Endodermal cell (in vitro differentiated cells): ENCODE data around the gene ASAP2. TPM values are rescaled to one million over a fixed set of nuclear protein-coding genes. Genes with fewer than 3 reads are reported as not detected.

ENCODE experiments used
- DNase-seq: peaks from one replicate; pipeline ENCODE4 v3.0.0-alpha.2; 2017
- H3K27ac ChIP-seq: 2 replicates; pipeline ENCODE4 v1.5.1; 2013; ENCODE audit warnings: mild to moderate bottlenecking, low read depth, low read length, moderate library complexity
- H3K27me3 ChIP-seq: 2 replicates; pipeline ENCODE4 v1.6.1; 2013; ENCODE audit warnings: mild to moderate bottlenecking, low read length, moderate library complexity; ENCODE audit not compliant: insufficient read depth, control insufficient read depth, poor library complexity, severe bottlenecking
- H3K36me3 ChIP-seq: 2 replicates; pipeline ENCODE4 v1.7.0; 2013; ENCODE audit warnings: mild to moderate bottlenecking, low read length, moderate library complexity; ENCODE audit not compliant: control insufficient read depth, insufficient read depth
- H3K4me1 ChIP-seq: one replicate; pipeline ENCODE4 v1.7.0; 2013; ENCODE audit warnings: low read length; ENCODE audit not compliant: control insufficient read depth, insufficient read depth
- H3K4me3 ChIP-seq: 2 replicates; pipeline ENCODE4 v1.5.1; 2013; ENCODE audit warnings: mild to moderate bottlenecking, low read length, moderate library complexity
- H3K9ac ChIP-seq: 2 replicates; pipeline ENCODE4 v1.6.1; 2013; ENCODE audit warnings: mild to moderate bottlenecking, low read length, moderate library complexity; ENCODE audit not compliant: poor library complexity, severe bottlenecking; ENCODE audit errors: extremely low read depth
- H3K9me3 ChIP-seq: 2 replicates; pipeline ENCODE4 v1.6.1; 2013; ENCODE audit warnings: mild to moderate bottlenecking, low read length, moderate library complexity; ENCODE audit not compliant: control insufficient read depth
- H3K27ac Mint-ChIP-seq: 2 replicates; pipeline ENCODE4 v1.8.0; 2020; ENCODE audit warnings: mixed read lengths
- H3K27me3 Mint-ChIP-seq: 2 replicates; pipeline ENCODE4 v1.8.0; 2021; ENCODE audit warnings: mild to moderate bottlenecking, mixed read lengths; ENCODE audit not compliant: insufficient read depth
- H3K36me3 Mint-ChIP-seq: 2 replicates; pipeline ENCODE4 v1.8.0; 2020; ENCODE audit warnings: low read depth, mixed read lengths
- H3K4me1 Mint-ChIP-seq: 2 replicates; pipeline ENCODE4 v1.8.0; 2020; ENCODE audit warnings: mixed read lengths
- H3K4me3 Mint-ChIP-seq: 2 replicates; pipeline ENCODE4 v1.8.0; 2020; ENCODE audit warnings: mild to moderate bottlenecking, moderate library complexity, mixed read lengths
- H3K9me3 Mint-ChIP-seq: 2 replicates; pipeline ENCODE4 v1.8.0; 2020; ENCODE audit warnings: mild to moderate bottlenecking, mixed read lengths
- WGBS, 2 experiments: methylation state at CpG; one replicate each; pipeline versions ENCODE4 v1.1.5 to v1.1.7; 2013; ENCODE audit warnings: missing lambda C conversion rate in 2 of 2, mixed read lengths in 1 of 2; ENCODE audit not compliant: insufficient coverage in 1 of 2, insufficient read length in 1 of 2; 5-methylcytosine and 5-hydroxymethylcytosine counted together
- total RNA-seq, 2 donors: library from RNA; stranded (reverse); fragmentation: NEBNext Ultra II Directional in 1 of 2; extraction: Animal tissue kit (Norgen Biotek cat#: 25700) in 1 of 2; gene quantifications; 2 replicates in 1 of 2; 3 replicates in 1 of 2; pipeline ENCODE4 v1.2.1, GENCODE V29; 2021
- TF ChIP-seq, protein P1 (sequence below): fragments of 200-600 bp; sonication (generic); conservative IDR thresholded peaks from 2 replicates; pipeline ENCODE4 v1.5.0; 2021; ENCODE audit warnings: antibody characterized with exemption, mild to moderate bottlenecking

Gene ASAP2
- total RNA-seq, 2 donors from 2014 or later = 11.8 to 20.4 TPM

DNA sequence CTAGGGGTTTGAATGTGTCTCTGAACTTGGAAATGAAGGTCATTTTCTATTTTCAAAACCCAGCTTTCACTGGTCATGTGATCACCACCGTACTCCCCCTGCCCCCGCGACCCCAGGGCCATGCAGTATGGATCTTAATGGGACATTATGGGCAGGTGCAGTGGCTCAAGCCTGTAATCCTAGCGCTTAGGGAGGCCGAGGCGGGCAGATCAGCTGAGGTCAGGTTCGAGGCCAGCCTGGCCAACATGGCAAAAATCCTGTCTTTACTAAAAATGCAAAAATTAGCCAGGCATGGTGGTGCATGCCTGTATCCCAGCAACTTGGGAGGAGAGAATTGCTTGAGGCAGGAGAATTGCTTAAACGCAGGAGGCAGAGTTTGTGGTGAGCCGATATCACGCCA is 139.4 kb downstream of the ASAP2 start:
- H3K36me3 Mint-ChIP-seq = peaks cover 6% of the 10 kb centered on the region
- Histone ChIP-seq H3K27ac (no peak overlapping the region), H3K36me3 (no peaks in the 10 kb centered on the region), H3K27me3 (no peaks in the 10 kb centered on the region), H3K9ac (no peak overlapping the region), H3K9me3 (no peaks in the 10 kb centered on the region), H3K4me3 (no peak overlapping the region), H3K4me1 (no peaks in the 10 kb centered on the region)
- no peaks in the 10 kb centered on the region for H3K9me3 Mint-ChIP-seq
- TF ChIP-seq, protein P1, sequence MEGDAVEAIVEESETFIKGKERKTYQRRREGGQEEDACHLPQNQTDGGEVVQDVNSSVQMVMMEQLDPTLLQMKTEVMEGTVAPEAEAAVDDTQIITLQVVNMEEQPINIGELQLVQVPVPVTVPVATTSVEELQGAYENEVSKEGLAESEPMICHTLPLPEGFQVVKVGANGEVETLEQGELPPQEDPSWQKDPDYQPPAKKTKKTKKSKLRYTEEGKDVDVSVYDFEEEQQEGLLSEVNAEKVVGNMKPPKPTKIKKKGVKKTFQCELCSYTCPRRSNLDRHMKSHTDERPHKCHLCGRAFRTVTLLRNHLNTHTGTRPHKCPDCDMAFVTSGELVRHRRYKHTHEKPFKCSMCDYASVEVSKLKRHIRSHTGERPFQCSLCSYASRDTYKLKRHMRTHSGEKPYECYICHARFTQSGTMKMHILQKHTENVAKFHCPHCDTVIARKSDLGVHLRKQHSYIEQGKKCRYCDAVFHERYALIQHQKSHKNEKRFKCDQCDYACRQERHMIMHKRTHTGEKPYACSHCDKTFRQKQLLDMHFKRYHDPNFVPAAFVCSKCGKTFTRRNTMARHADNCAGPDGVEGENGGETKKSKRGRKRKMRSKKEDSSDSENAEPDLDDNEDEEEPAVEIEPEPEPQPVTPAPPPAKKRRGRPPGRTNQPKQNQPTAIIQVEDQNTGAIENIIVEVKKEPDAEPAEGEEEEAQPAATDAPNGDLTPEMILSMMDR = no peak
- no peaks in the 10 kb centered on the region for H3K4me1 Mint-ChIP-seq
- H3K27ac Mint-ChIP-seq = no peak overlapping the region
- no peaks in the 10 kb centered on the region for H3K27me3 Mint-ChIP-seq
- WGBS, 2 experiments = 91 to 93% methylated on average over 7 to 10 of the region's 10 CpGs
- no peak overlapping the region for H3K4me3 Mint-ChIP-seq
- DNase-seq = no peak

DNA sequence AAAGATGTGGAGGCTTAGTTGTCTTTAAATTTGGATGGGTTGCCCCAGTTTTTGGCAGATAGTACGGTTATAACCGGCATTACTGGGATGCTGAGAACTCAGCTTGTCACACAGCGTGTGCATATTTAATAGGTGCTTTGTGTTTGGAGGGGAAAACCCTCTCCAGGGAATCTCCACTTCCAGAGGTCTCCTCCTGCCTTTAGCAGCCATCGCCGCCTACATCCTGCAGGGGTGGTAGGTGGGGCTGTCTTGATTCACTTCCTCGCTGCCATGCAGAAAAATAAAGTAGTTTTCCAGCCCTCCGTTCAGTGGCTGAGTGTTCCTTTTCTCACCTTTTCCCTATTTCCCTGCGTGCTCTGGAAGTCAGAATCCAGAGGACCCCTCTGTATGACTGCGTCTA is 140.3 kb downstream of the ASAP2 start:
- no peaks in the 10 kb centered on the region for H3K27me3 Mint-ChIP-seq
- no peaks in the 10 kb centered on the region for H3K4me1 ChIP-seq
- H3K4me3 ChIP-seq = no peak overlapping the region
- H3K4me1 Mint-ChIP-seq = no peaks in the 10 kb centered on the region
- no peaks in the 10 kb centered on the region for H3K9me3 ChIP-seq
- no peak overlapping the region for H3K9ac ChIP-seq
- H3K27me3 ChIP-seq = no peaks in the 10 kb centered on the region
- H3K27ac ChIP-seq = no peak overlapping the region
- no peaks in the 10 kb centered on the region for H3K36me3 ChIP-seq
- peaks cover 4% of the 10 kb centered on the region for H3K36me3 Mint-ChIP-seq
- 85 to 98% methylated on average over 9 of the region's 9 CpGs for WGBS, 2 experiments
- no peak overlapping the region for H3K27ac Mint-ChIP-seq
- DNase-seq = no peak
- no peak overlapping the region for H3K4me3 Mint-ChIP-seq
- TF ChIP-seq, protein P1 = no peak
- H3K9me3 Mint-ChIP-seq = no peaks in the 10 kb centered on the region

DNA sequence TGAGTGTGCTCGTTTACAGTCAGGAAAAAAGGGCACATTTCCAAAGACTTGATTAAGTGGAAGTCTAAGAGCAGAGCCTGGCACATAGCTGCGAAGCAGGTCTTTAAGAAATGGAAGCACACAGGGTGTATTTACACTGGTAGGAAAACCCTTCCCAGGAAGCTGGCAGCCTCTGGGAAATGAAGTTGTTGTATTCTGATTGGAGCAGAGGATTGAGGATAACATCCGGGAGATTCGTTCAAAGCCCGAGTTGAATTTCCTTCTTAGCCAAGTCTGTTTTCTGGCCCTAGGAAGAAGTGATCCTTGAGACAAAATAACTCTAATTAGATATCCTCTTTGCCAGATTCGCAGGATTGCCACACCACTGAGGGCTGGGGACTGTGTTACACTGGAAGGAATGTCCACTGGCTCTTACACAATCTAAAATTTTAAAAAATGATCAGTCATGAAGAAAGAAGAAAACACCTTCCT is 140.8 kb downstream of the ASAP2 start:
- DNase-seq = no peak
- 94 to 95% methylated on average over 6 of the region's 6 CpGs for WGBS, 2 experiments
- Mint-ChIP-seq H3K4me3 (no peak overlapping the region), H3K27ac (no peak overlapping the region), H3K36me3 (peaks cover 4% of the 10 kb centered on the region), H3K9me3 (no peaks in the 10 kb centered on the region), H3K4me1 (no peaks in the 10 kb centered on the region), H3K27me3 (no peaks in the 10 kb centered on the region)
- H3K36me3 ChIP-seq = no peaks in the 10 kb centered on the region
- no peak overlapping the region for H3K9ac ChIP-seq
- no peak overlapping the region for H3K4me3 ChIP-seq
- TF ChIP-seq, protein P1 = no peak
- H3K27ac ChIP-seq = no peak overlapping the region
- H3K4me1 ChIP-seq = no peaks in the 10 kb centered on the region
- no peaks in the 10 kb centered on the region for H3K27me3 ChIP-seq
- H3K9me3 ChIP-seq = no peaks in the 10 kb centered on the region
